H1 (cell line): ENCODE results near the gene COL4A2. TPM values are rescaled to one million over a fixed set of nuclear protein-coding genes. Genes with fewer than 3 reads are reported as not detected.

Experiments
- CTCF ChIA-PET: fragments of 300-600 bp; sonication (Branson Sonifier 250); formaldehyde crosslinking; loops from one replicate; lab custom pipeline; 2021; ENCODE audit not compliant: partially characterized antibody; lab: Charles Lee
- POLR2A ChIA-PET: fragments of 300-600 bp; sonication (Branson Sonifier 250); formaldehyde crosslinking; loops from one replicate; lab custom pipeline; 2021; ENCODE audit warnings: inconsistent platforms; ENCODE audit not compliant: partially characterized antibody; lab: Charles Lee
- DNase-seq, 2 experiments: peaks; one replicate each; pipeline versions ENCODE4 v3.0.0 to v3.0.0-alpha.2; 2010 to 2022; ENCODE audit warnings: low spot score in 2 of 2, low read depth in 1 of 2, mixed read lengths in 1 of 2
- FAIRE-seq: peaks from 2 replicates; lab custom pipeline; 2011; peaks lifted over from hg19 to GRCh38; lab: Jason Lieb, UNC
- H2AFZ ChIP-seq: 2 replicates; pipeline ENCODE4 v1.8.1; 2012; ENCODE audit warnings: low read length, inconsistent platforms
- H2AK5ac ChIP-seq: 2 replicates; pipeline ENCODE4 v1.6.1; 2013; ENCODE audit warnings: low read depth, low read length
- H2BK120ac ChIP-seq: replicated peaks from 2 replicates; pipeline ENCODE3; 2013; ENCODE audit warnings: low read depth, low read length, inconsistent platforms
- H2BK12ac ChIP-seq: 2 replicates; pipeline ENCODE4 v1.6.1; 2013; ENCODE audit warnings: low read depth, low read length
- H2BK15ac ChIP-seq: 2 replicates; pipeline ENCODE4 v1.6.1; 2013; ENCODE audit warnings: low read length
- H2BK20ac ChIP-seq: 2 replicates; pipeline ENCODE4 v1.6.1; 2013; ENCODE audit warnings: low read length
- H2BK5ac ChIP-seq: 2 replicates; pipeline ENCODE4 v1.6.1; 2013; ENCODE audit warnings: low read depth, low read length
- H3K14ac ChIP-seq: 2 replicates; pipeline ENCODE4 v1.6.1; 2013; ENCODE audit warnings: inconsistent platforms; ENCODE audit not compliant: insufficient read length
- H3K18ac ChIP-seq: 2 replicates; pipeline ENCODE4 v1.6.1; 2013; ENCODE audit warnings: low read length; ENCODE audit errors: extremely low read depth
- H3K23ac ChIP-seq: 2 replicates; pipeline ENCODE4 v1.6.1; 2013; ENCODE audit warnings: inconsistent platforms; ENCODE audit not compliant: insufficient read length
- H3K23me2 ChIP-seq: 2 replicates; pipeline ENCODE4 v1.6.1; 2013; ENCODE audit warnings: low read depth, low read length
- H3K27ac ChIP-seq: 2 replicates; pipeline ENCODE4 v1.6.1; 2011; ENCODE audit warnings: low read depth, low read length, inconsistent platforms
- H3K27me3 ChIP-seq, 4 experiments: replicated peaks in 1 of 4; 1 replicate in 1 of 4; 2 replicates in 3 of 4; pipeline versions ENCODE4 v1.6.1 to v1.8.1; 2011 to 2013; ENCODE audit warnings: low read length in 3 of 4, mild to moderate bottlenecking in 3 of 4, inconsistent platforms in 2 of 4, mixed read lengths in 2 of 4, moderate library complexity in 1 of 4; ENCODE audit not compliant: control insufficient read depth in 3 of 4, insufficient read depth in 3 of 4; ENCODE audit errors: extremely low read depth in 1 of 4
- H3K36me3 ChIP-seq, 4 experiments: 2 replicates each; pipeline versions ENCODE4 v1.6.1 to v1.8.1; 2011 to 2013; ENCODE audit warnings: mild to moderate bottlenecking in 4 of 4, low read length in 3 of 4, moderate library complexity in 2 of 4, control low read depth in 1 of 4, inconsistent platforms in 1 of 4; ENCODE audit not compliant: insufficient read depth in 4 of 4, control insufficient read depth in 2 of 4
- H3K4ac ChIP-seq: replicated peaks from 2 replicates; pipeline ENCODE3; 2013; ENCODE audit warnings: low read length, low read depth, mixed read lengths, inconsistent platforms; ENCODE audit not compliant: insufficient read length
- H3K4me1 ChIP-seq, 4 experiments: replicated peaks in 1 of 4; 1 replicate in 1 of 4; 2 replicates in 3 of 4; pipeline versions ENCODE4 v1.6.1 to v1.8.1; 2011 to 2013; ENCODE audit warnings: low read length in 3 of 4, inconsistent platforms in 2 of 4, mixed read lengths in 1 of 4; ENCODE audit not compliant: insufficient read depth in 4 of 4, control insufficient read depth in 3 of 4
- H3K4me2 ChIP-seq, 2 experiments: 2 replicates each; pipeline versions ENCODE4 v1.6.1 to v1.8.1; 2011 to 2013; ENCODE audit warnings: low read depth in 2 of 2, low read length in 2 of 2, control low read depth in 1 of 2, inconsistent platforms in 1 of 2, mild to moderate bottlenecking in 1 of 2; ENCODE audit not compliant: insufficient read depth in 1 of 2
- H3K4me3 ChIP-seq, 4 experiments: fragments of 200-600, 300-600 bp in 1 of 4; sonication (generic), shearing (Covaris generic), sonication (Bioruptor Twin) in 1 of 4; 2 replicates each; pipeline versions ENCODE4 v1.5.1 to v1.8.1; 2011 to 2016; ENCODE audit warnings: low read length in 4 of 4, low read depth in 3 of 4, control low read depth in 2 of 4, inconsistent platforms in 2 of 4, mild to moderate bottlenecking in 2 of 4, mixed read lengths in 1 of 4, moderate library complexity in 1 of 4; ENCODE audit not compliant: insufficient read depth in 2 of 4; ENCODE audit errors: extremely low read depth in 1 of 4
- H3K56ac ChIP-seq: replicated peaks from 2 replicates; pipeline ENCODE3; 2013; ENCODE audit warnings: low read depth, mild to moderate bottlenecking, mixed read lengths, low read length, inconsistent platforms; ENCODE audit not compliant: insufficient read length
- H3K79me1 ChIP-seq: 2 replicates; pipeline ENCODE4 v1.6.1; 2013; ENCODE audit warnings: low read depth, low read length, control low read depth
- H3K79me2 ChIP-seq, 2 experiments: 2 replicates each; pipeline versions ENCODE4 v1.6.1 to v1.8.1; 2012 to 2013; ENCODE audit warnings: low read length in 2 of 2, mild to moderate bottlenecking in 2 of 2, inconsistent platforms in 1 of 2; ENCODE audit not compliant: insufficient read depth in 2 of 2, control insufficient read depth in 1 of 2
- H3K9ac ChIP-seq, 4 experiments: replicated peaks in 1 of 4; 1 replicate in 1 of 4; 2 replicates in 3 of 4; pipeline versions ENCODE4 v1.6.1 to v1.8.1; 2011 to 2013; ENCODE audit warnings: low read depth in 3 of 4, low read length in 3 of 4, control low read depth in 2 of 4, mild to moderate bottlenecking in 2 of 4, moderate library complexity in 2 of 4, inconsistent platforms in 1 of 4; ENCODE audit errors: extremely low read depth in 1 of 4
- H3K9me3 ChIP-seq, 2 experiments: 2 replicates each; pipeline versions ENCODE4 v1.6.1 to v1.8.1; 2012 to 2013; ENCODE audit warnings: mild to moderate bottlenecking in 2 of 2, moderate library complexity in 2 of 2, control low read depth in 1 of 2, inconsistent platforms in 1 of 2, low read depth in 1 of 2, low read length in 1 of 2, mixed read lengths in 1 of 2; ENCODE audit not compliant: insufficient read depth in 2 of 2
- H4K20me1 ChIP-seq, 2 experiments: replicated peaks in 1 of 2; 2 replicates each; pipeline versions ENCODE3 to v1.8.1; 2011 to 2013; ENCODE audit warnings: inconsistent platforms in 2 of 2, low read length in 2 of 2, mild to moderate bottlenecking in 1 of 2; ENCODE audit not compliant: insufficient read depth in 2 of 2, control insufficient read depth in 1 of 2
- H4K5ac ChIP-seq: 2 replicates; pipeline ENCODE4 v1.6.1; 2013; ENCODE audit warnings: low read length, low read depth, mixed read lengths, inconsistent platforms; ENCODE audit not compliant: insufficient read length
- H4K8ac ChIP-seq: 2 replicates; pipeline ENCODE4 v1.8.0; 2013; ENCODE audit warnings: mild to moderate bottlenecking, moderate library complexity, low read length, inconsistent platforms; ENCODE audit not compliant: insufficient read depth; ENCODE audit errors: extremely low read depth
- H4K91ac ChIP-seq: replicated peaks from 2 replicates; pipeline ENCODE3; 2013; ENCODE audit warnings: low read length, mixed read lengths, inconsistent platforms; ENCODE audit not compliant: insufficient read length
- BRCA1 ChIP-seq: IDR thresholded peaks from 2 replicates; pipeline ENCODE4 v1.6.1; 2012; ENCODE audit warnings: low read depth, low read length, improper control_type of control experiment
- CBX8 ChIP-seq: fragments of 300-800, 300-1000 bp; sonication (generic); IDR thresholded peaks from 2 replicates; pipeline ENCODE4 v1.7.1; 2016; ENCODE audit warnings: low read depth, low read length, borderline replicate concordance
- EZH2 ChIP-seq: fragments of 200-600 bp; sonication (generic); IDR thresholded peaks from 2 replicates; pipeline ENCODE4 v1.7.1; 2012; ENCODE audit warnings: low read depth, mild to moderate bottlenecking, moderate library complexity, low read length, inconsistent platforms; ENCODE audit not compliant: severe bottlenecking
- HDAC6 ChIP-seq: IDR thresholded peaks from one replicate; pipeline ENCODE4 v1.7.1; 2012; ENCODE audit warnings: low read depth, mild to moderate bottlenecking, inconsistent platforms, low read length, moderate library complexity
- JUND ChIP-seq: IDR thresholded peaks from 2 replicates; pipeline ENCODE4 v1.6.1; 2011; ENCODE audit warnings: mild to moderate bottlenecking, improper control_type of control experiment, low read length
- KDM1A ChIP-seq: fragments of 200-600, 300-600 bp; sonication (generic); IDR thresholded peaks from 2 replicates; pipeline ENCODE4 v1.7.1; 2016; ENCODE audit warnings: mild to moderate bottlenecking, low read length, borderline replicate concordance
- KDM5A ChIP-seq: fragments of 200-600 bp; IDR thresholded peaks from 2 replicates; pipeline ENCODE4 v1.7.1; 2012; ENCODE audit warnings: mild to moderate bottlenecking, low read length, inconsistent platforms, mixed read lengths
- POU5F1 ChIP-seq: IDR thresholded peaks from 2 replicates; pipeline ENCODE4 v1.6.1; 2011; ENCODE audit warnings: low read depth, mild to moderate bottlenecking, low read length, moderate library complexity
- RAD21 ChIP-seq, 2 experiments: IDR thresholded peaks in 1 of 2; conservative IDR thresholded peaks in 1 of 2; 2 replicates each; pipeline ENCODE4 v1.6.1; 2011; ENCODE audit warnings: low read depth in 2 of 2, low read length in 2 of 2, improper control_type of control experiment in 1 of 2, inconsistent platforms in 1 of 2, mild to moderate bottlenecking in 1 of 2, moderate library complexity in 1 of 2
- RBBP5 ChIP-seq: IDR thresholded peaks from 2 replicates; pipeline ENCODE4 v1.7.1; 2012; ENCODE audit warnings: low read depth, mild to moderate bottlenecking, inconsistent platforms, low read length, moderate library complexity, borderline replicate concordance
- SUZ12 ChIP-seq: fragments of 200-600 bp; sonication (generic); IDR thresholded peaks from 2 replicates; pipeline ENCODE4 v1.6.1; 2012; ENCODE audit warnings: mild to moderate bottlenecking, inconsistent platforms, low read length, moderate library complexity, mixed read lengths
- ZNF274 ChIP-seq: IDR thresholded peaks from 2 replicates; pipeline ENCODE4 v1.7.0; 2012; ENCODE audit warnings: low read length, borderline replicate concordance; ENCODE audit errors: extremely low read depth
- WGBS, 2 experiments: shearing (Covaris generic) in 1 of 2; methylation state at CpG; one replicate each; pipeline versions ENCODE4 v1.1.6 to v1.1.7; 2013 to 2015; ENCODE audit warnings: low lambda C conversion rate in 2 of 2, mixed read lengths in 2 of 2, inconsistent platforms in 1 of 2, low coverage in 1 of 2, missing lambda C conversion rate in 1 of 2; ENCODE audit not compliant: insufficient replicate concordance in 2 of 2, insufficient coverage in 1 of 2, insufficient read length in 1 of 2; ENCODE audit errors: extremely low coverage in 1 of 2, missing lambda C conversion rate in 1 of 2; 5-methylcytosine and 5-hydroxymethylcytosine counted together
- polyA plus RNA-seq, 7 experiments: library from polyadenylated mRNA; depleted of rRNA in 3 of 7; stranded (reverse) in 5 of 7; unstranded in 2 of 7; fragments of >200 nt in 5 of 7; fragments of 200-250 nt in 2 of 7; gene quantifications; 1 replicate in 5 of 7; 2 replicates in 1 of 7; 4 replicates in 1 of 7; pipeline versions ENCODE4 v1.2.1 to v1.2.3, GENCODE V29; 2011 to 2013; ENCODE audit warnings: missing spikeins in 2 of 7, mixed read lengths in 2 of 7
- total RNA-seq: library from RNA; stranded (reverse); fragmentation: NEBNext Ultra II Directional; extraction: Animal tissue kit (Norgen Biotek cat#: 25700); gene quantifications from 2 replicates; pipeline ENCODE4 v1.2.1, GENCODE V29; 2021
- TF ChIP-seq, protein P1 (sequence below): IDR thresholded peaks from 2 replicates; pipeline ENCODE4 v1.6.1; 2012; ENCODE audit warnings: inconsistent platforms

COL4A2 gene
- total and polyA plus RNA-seq, 2 of the 8 experiments (the other 6 are each of a cell fraction or from before 2014, with no cell fraction given), result 80.4 to 87.3 TPM

DNA sequence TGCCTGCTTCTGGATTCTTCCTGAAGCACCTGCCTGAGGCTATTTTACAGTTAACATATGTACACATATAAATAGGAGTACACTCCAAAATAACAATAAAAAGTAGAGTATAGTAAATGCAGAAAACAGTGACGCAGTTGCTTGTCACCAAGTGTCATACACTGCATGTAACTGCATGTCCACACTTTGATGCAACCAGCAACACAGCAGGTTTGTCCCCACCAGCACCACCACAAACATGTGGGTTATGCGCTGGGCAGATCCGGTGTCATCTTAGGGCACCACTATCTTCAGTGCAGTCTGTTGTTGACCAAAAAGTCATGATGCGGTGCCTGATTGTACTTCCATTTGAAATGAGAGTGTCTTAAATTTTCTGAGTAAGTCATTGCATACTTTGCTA is 51.3 kb downstream of the COL4A2 start:
- 90% methylated on average over 4 of the region's 4 CpGs; no CpG with 5 or more reads in 1 of the 2 experiments for WGBS, 2 experiments
- Histone ChIP-seq H2BK5ac (no peak overlapping the region), H3K56ac (no peak overlapping the region), H3K27ac (no peak overlapping the region), H2AK5ac (no peak overlapping the region), H3K14ac (no peak overlapping the region), H4K20me1 (peaks cover 0 to 3% of the 10 kb centered on the region in 2 experiments), H3K9ac (no peak overlapping the region), H4K8ac (no peak overlapping the region), H3K9me3 (no peaks in the 10 kb centered on the region), H3K27me3 (no peaks in the 10 kb centered on the region), H3K23ac (no peak overlapping the region), H3K23me2 (no peaks in the 10 kb centered on the region), H2BK20ac (no peak overlapping the region), H2BK120ac (no peak overlapping the region), H3K79me1 (peaks cover 3% of the 10 kb centered on the region), H2AFZ (no peak overlapping the region), H3K36me3 (peaks cover 0 to 4% (median 1%) of the 10 kb centered on the region in 4 experiments; a peak in 3 of 8 replicates), H2BK15ac (no peak overlapping the region), H3K4ac (no peak overlapping the region), H3K4me2 (no peak overlapping the region), H3K4me1 (peaks cover 3 to 13% (median 6%) of the 10 kb centered on the region in 4 experiments; a peak in 6 of 7 replicates), H3K18ac (no peak overlapping the region), H3K79me2 (peaks cover 0 to 5% of the 10 kb centered on the region in 2 experiments; a peak in 1 of 4 replicates), H4K5ac (no peak overlapping the region), H2BK12ac (no peak overlapping the region), H3K4me3 (no peak overlapping the region), H4K91ac (no peak overlapping the region)
- DNase-seq, result no peak
- CTCF ChIA-PET, result no interaction called here
- FAIRE-seq, result no peak
- POLR2A ChIA-PET, result no interaction called here
- TF ChIP-seq KDM1A (no peak), RAD21 (IDR thresholded peaks at IDR 0.05 in 1 of 2, conservative IDR thresholded peaks at IDR 0.05 in 1 of 2; ENCODE audit: low read depth in 2 of 2, low read length in 2 of 2) (no peak), KDM5A (no peak), SUZ12 (no peak), RBBP5 (no peak), HDAC6 (no peak), ZNF274 (no peak), BRCA1 (no peak), POU5F1 (no peak), EZH2 (no peak), JUND (no peak), CBX8 (no peak)
- TF ChIP-seq, protein P1, sequence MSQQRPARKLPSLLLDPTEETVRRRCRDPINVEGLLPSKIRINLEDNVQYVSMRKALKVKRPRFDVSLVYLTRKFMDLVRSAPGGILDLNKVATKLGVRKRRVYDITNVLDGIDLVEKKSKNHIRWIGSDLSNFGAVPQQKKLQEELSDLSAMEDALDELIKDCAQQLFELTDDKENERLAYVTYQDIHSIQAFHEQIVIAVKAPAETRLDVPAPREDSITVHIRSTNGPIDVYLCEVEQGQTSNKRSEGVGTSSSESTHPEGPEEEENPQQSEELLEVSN, result no peak
